ENCODE results near the gene MAP2K3.

MAP2K3 gene

DNA sequence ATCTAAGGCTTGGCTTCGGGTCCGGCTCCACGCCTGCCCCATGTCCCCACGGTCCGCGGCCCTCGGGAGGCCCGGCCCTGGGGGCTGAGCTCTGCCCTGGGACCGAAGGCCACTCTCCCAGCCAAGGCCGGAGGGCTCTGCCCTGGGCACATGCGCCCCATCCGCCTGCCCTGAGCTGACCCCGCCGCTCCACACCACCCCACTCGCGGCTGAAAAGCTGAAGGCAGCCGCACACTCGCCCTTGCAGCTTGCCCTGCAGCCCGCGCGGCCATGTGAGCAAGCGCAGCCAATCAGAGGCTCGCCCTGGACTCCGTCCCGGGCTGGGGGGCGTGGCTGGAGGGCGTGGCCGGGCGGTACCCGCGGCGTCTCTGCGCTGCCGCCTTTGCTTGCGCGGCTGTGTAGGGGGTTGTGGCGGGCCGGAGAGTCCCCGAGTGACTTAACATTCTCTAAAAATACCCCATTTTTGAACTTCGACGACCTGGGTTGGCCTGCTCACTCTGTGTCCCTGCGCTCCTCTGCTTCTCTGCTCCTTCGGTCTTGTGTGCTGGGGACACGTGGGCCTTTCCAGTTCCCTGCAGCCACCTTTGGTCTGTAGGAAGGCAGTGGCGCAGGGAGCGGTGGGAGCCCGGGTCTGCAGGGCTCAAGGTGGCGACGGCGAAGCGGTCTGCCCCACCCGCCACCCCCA lies 8.8 kb upstream of the MAP2K3 start:
- no peak overlapping the region for H3K4me3 ChIP-seq (IDR thresholded peaks at IDR 0.05; ENCODE audit: insufficient read depth, low read depth, low read length)
- TF ChIP-seq, protein P1, sequence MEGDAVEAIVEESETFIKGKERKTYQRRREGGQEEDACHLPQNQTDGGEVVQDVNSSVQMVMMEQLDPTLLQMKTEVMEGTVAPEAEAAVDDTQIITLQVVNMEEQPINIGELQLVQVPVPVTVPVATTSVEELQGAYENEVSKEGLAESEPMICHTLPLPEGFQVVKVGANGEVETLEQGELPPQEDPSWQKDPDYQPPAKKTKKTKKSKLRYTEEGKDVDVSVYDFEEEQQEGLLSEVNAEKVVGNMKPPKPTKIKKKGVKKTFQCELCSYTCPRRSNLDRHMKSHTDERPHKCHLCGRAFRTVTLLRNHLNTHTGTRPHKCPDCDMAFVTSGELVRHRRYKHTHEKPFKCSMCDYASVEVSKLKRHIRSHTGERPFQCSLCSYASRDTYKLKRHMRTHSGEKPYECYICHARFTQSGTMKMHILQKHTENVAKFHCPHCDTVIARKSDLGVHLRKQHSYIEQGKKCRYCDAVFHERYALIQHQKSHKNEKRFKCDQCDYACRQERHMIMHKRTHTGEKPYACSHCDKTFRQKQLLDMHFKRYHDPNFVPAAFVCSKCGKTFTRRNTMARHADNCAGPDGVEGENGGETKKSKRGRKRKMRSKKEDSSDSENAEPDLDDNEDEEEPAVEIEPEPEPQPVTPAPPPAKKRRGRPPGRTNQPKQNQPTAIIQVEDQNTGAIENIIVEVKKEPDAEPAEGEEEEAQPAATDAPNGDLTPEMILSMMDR (conservative IDR thresholded peaks at IDR 0.05; ENCODE audit: low read depth, low read length), result no peak
- H3K4me2 ChIP-seq, result peak overlapping the region; percentile 33
- no peaks in the 10 kb centered on the region for H3K36me3 ChIP-seq (ENCODE audit: insufficient read depth)
- H3K27me3 ChIP-seq (ENCODE audit: insufficient read depth, low read depth), result no peaks in the 10 kb centered on the region
- H2AFZ ChIP-seq (ENCODE audit: low read depth), result peak overlapping the region; percentile 75
- peaks cover 5% of the 10 kb centered on the region for H3K4me1 ChIP-seq (ENCODE audit: low read depth, poor library complexity, severe bottlenecking)
- no peaks in the 10 kb centered on the region for H3K79me2 ChIP-seq (ENCODE audit: insufficient read depth, low read depth)
- H3K27ac ChIP-seq, result no peak overlapping the region
- H4K20me1 ChIP-seq (ENCODE audit: insufficient read depth), result no peaks in the 10 kb centered on the region
- peak overlapping the region; percentile 18; the same call in 1 of the 2 replicates for H3K9ac ChIP-seq

DNA sequence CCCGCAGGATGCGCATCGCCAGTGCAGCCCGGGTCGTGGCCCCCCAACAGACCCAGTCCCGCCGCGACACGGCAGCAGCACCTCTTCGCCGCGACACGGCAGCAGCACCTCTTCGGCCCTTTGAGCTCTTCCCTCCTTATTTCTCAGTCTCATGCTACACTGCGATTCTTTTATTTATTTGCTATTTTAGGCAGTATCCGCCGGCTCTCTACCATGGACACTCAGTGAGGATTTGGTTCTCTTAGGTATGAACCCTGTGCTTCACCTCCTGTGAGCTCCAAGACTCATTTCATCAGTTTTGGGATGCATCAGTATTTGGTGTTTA lies 8.3 kb upstream of the MAP2K3 start:
- no peaks in the 10 kb centered on the region for H4K20me1 ChIP-seq (ENCODE audit: insufficient read depth)
- H3K4me2 ChIP-seq, result peak overlapping the region; percentile 33
- no peaks in the 10 kb centered on the region for H3K36me3 ChIP-seq (ENCODE audit: insufficient read depth)
- no peaks in the 10 kb centered on the region for H3K27me3 ChIP-seq (ENCODE audit: insufficient read depth, low read depth)
- H3K79me2 ChIP-seq (ENCODE audit: insufficient read depth, low read depth), result no peaks in the 10 kb centered on the region
- H2AFZ ChIP-seq (ENCODE audit: low read depth), result peak overlapping the region; percentile 75; the same call in 1 of the 2 replicates
- peaks cover 5% of the 10 kb centered on the region for H3K4me1 ChIP-seq (ENCODE audit: low read depth, poor library complexity, severe bottlenecking)
- no peak overlapping the region for H3K27ac ChIP-seq
- H3K9ac ChIP-seq, result no peak overlapping the region; the same call in 1 of the 2 replicates
- TF ChIP-seq, protein P1 (conservative IDR thresholded peaks at IDR 0.05; ENCODE audit: low read depth, low read length), result no peak
- H3K4me3 ChIP-seq (IDR thresholded peaks at IDR 0.05; ENCODE audit: insufficient read depth, low read depth, low read length), result no peak overlapping the region

DNA sequence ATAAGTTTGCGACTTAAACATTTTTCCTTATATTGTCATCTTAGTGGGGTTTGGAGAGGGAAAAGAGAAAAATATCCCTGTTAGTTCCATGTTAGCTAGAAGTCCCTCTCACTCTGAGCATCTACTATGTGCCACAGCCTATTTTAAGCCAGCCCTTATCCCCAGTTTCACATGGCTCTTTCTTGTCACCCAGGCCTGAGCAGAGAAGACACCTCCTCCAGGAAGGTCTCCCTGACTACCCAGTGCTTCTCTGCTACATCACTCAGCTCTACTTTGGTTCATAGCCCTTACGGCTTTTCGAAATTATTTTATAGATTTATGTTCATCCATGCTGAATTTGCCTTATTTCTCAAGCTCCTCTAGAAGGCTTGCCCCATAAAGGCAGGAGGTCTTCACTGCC lies 7.2 kb upstream of the MAP2K3 start:
- Histone ChIP-seq H3K36me3 (ENCODE audit: insufficient read depth) (no peaks in the 10 kb centered on the region), H3K9ac (no peak overlapping the region), H3K27ac (no peak overlapping the region), H3K4me2 (no peak overlapping the region), H3K4me3 (IDR thresholded peaks at IDR 0.05; ENCODE audit: insufficient read depth, low read depth, low read length) (no peak overlapping the region), H3K27me3 (ENCODE audit: insufficient read depth, low read depth) (no peaks in the 10 kb centered on the region), H3K79me2 (ENCODE audit: insufficient read depth, low read depth) (no peaks in the 10 kb centered on the region), H2AFZ (ENCODE audit: low read depth) (no peak overlapping the region), H3K4me1 (ENCODE audit: low read depth, poor library complexity, severe bottlenecking) (peaks cover 5% of the 10 kb centered on the region), H4K20me1 (ENCODE audit: insufficient read depth) (no peaks in the 10 kb centered on the region)
- TF ChIP-seq, protein P1 (conservative IDR thresholded peaks at IDR 0.05; ENCODE audit: low read depth, low read length), result no peak

DNA sequence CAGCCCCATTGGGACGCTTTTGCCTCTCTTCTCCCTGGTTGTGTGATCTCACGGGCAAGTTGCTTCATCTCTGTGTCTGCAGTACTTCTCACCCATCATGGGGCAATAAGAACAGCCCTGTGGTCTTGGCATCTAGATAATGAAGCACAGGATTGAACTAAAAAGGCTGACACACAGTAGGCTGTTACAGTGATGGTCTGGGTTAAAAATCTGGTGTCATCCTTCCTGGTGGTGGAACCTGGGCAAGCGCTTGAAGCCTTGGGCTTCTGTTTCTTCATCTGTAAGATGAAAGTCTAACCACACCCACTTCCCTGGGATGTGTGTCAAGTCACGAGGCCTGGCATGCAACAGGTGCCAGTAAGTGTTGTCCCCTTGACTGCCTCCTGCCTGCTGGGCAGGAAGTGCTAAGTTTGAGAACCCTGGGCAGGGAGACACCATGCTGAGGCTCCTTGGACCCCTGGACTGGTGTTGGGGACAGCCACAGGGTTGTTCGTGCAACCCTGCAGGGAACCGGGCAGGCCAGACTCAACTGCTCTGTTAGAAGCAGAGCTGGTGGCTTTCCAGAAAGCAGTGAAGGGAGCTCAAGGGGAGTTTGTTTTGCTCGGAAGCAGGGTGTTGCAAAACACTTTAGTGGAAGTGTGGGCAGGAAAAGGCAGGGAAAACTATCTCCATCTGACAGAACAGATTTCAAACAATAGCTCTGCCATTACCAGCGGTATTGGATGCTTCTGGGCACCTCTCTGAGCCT lies 5.9 kb upstream of the MAP2K3 start:
- Histone ChIP-seq H3K4me2 (no peak overlapping the region), H3K4me3 (IDR thresholded peaks at IDR 0.05; ENCODE audit: insufficient read depth, low read depth, low read length) (no peak overlapping the region), H4K20me1 (ENCODE audit: insufficient read depth) (no peaks in the 10 kb centered on the region), H3K9ac (no peak overlapping the region), H3K79me2 (ENCODE audit: insufficient read depth, low read depth) (no peaks in the 10 kb centered on the region), H3K27me3 (ENCODE audit: insufficient read depth, low read depth) (no peaks in the 10 kb centered on the region), H3K36me3 (ENCODE audit: insufficient read depth) (no peaks in the 10 kb centered on the region), H2AFZ (ENCODE audit: low read depth) (no peak overlapping the region), H3K27ac (no peak overlapping the region), H3K4me1 (ENCODE audit: low read depth, poor library complexity, severe bottlenecking) (peaks cover 5% of the 10 kb centered on the region)
- TF ChIP-seq, protein P1 (conservative IDR thresholded peaks at IDR 0.05; ENCODE audit: low read depth, low read length), result no peak

Measured in KMS-11 (cell line).